Measurements from ENCODE around the gene ST6GALNAC3.
"Not testable (repeated sequence)": the region's sequence is repeated elsewhere in the genome, so short reads cannot be mapped to it uniquely, and the experiment has no call there.

ST6GALNAC3 gene

DNA sequence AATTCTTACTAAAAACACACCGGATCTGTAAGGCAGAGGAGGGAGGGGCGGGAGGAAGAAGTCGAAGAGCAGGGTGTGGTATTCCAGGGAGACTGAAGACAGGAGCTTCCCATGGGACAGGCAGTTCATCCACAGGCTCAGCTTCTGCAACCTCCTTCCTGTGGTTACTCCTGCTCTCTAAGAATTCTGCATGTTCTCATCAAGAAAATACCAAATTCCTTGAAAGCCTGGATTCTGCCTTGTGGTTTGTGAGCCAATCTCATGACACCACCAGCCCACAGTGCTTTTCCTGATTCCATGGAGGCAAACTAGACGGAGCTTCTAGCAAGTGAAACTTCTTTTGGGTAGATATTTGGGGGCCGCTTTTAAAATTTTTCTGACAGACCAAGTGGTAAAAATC, 1.1 kb upstream of the ST6GALNAC3 start:
- no peak for DNase-seq (ENCODE audit: low read depth in 2 of 2, low spot score in 1 of 2)

DNA sequence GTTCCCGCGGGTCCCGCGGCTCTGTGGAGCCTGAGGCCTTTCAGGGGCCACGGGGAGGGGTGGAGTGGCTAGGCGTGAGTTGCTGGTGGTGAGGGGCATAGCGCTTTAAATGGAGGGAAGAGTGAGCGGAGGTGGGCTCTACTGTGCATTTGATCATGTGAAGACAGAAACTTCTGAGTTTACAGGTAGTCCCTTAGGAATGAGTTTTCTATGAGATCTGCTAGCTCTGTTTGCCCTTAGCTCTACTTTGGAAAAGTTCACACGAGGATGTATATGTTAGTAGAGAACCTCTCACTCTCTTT, 593 bp downstream of the ST6GALNAC3 start:
- DNase-seq (ENCODE audit: low read depth in 2 of 2, low spot score in 1 of 2): no peak

DNA sequence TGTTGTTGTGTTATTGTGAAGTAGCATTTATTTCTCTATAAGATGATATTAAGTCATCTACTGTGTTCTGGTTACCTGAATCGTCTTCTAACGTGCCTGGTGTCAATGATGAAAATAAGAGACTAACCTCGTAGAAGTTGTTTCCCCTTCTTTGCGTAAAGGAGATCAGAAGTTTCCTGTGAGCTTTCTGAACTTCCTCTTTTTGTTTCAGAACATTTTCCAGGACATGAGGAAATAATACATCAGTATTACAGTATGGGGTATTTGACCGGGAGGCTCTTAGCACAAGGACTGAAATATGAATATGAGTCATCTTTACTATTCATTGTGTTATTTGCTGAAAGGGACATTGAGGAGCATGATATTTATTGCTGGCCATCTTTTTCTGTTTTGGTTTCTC, 1.3 kb downstream of the ST6GALNAC3 start:
- no peak for DNase-seq (ENCODE audit: low read depth in 2 of 2, low spot score in 1 of 2)

DNA sequence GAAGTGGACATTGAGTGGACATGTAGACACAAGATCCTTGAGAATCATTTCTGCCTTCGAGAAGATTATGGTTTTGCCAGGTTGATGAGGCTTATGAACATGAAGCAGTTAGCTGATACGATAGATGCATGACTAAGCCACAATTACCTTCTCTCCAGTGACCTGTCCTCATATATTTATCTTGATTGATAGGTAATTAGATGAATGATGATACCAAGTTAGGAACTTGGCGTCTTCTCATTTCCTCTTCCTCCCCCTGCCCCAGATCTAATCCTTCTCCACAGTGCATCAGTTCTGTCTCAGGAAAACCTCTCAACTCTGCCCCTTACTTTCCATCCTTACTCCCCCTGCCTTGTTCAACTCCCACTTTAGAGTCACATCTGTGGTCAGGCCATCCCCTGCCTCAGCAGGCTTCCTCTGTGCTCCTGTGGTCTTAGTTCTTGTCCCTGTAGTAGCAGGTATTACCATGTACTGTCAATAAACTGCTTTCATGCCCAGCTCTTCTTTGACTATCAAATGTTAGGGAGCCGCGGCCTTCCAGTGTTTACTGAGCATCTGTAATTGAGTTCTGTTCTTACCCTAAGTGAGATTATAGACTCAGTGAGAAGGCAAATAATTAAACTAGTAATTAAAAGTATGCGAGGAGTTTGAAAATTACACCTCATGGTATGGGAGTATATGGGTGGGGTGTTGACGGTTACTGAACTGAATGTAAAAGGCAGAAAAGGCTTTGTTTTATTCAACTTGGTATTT, 5.1 kb downstream of the ST6GALNAC3 start:
- no peak for DNase-seq (ENCODE audit: low read depth in 2 of 2, low spot score in 1 of 2)

DNA sequence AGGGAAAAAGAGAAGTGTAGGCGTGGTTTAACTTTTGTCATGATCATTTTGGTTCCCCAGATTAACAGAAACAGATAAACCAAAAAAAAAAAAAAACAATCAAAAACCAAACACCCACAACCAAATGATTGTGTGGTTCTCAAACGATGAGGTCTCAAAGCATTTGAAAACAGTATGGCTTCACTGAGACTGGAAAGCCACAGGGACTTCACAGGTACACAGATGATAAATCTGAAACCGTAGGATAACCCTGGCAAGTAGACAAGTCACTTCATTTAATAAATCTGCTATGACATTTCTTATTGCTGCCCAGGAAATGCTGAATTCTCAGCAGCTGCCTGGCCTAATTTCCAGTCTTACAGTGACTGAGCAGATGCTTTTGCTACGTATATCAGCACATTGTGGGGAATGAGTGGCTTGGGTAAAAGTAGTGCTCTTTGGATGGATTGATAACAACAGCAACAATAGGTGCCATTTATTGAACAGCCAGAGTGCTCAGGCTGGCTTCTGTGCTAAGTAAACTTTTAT, 6.1 kb downstream of the ST6GALNAC3 start:
- no peak for DNase-seq (ENCODE audit: low read depth in 2 of 2, low spot score in 1 of 2)

DNA sequence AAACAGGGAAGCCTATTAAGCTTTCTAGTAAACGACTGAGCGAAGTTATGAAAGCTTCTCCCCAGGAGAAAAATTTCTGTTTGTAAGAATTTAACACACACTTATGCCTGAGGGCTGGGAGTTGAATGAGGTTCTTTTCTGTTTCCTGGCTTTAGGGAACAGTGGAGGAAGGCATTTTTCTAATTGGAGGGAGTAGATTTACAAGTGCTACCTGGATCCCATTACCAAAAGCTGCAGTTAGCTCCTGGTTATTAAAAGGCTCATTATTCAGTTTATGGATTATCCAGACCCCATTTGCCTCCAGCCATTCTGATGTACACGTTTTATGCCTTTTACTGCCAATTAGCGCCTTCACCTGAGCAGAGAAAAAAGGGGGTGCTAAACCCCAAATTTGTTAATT, 7.5 kb downstream of the ST6GALNAC3 start:
- DNase-seq (ENCODE audit: low read depth in 2 of 2, low spot score in 1 of 2): no peak

DNA sequence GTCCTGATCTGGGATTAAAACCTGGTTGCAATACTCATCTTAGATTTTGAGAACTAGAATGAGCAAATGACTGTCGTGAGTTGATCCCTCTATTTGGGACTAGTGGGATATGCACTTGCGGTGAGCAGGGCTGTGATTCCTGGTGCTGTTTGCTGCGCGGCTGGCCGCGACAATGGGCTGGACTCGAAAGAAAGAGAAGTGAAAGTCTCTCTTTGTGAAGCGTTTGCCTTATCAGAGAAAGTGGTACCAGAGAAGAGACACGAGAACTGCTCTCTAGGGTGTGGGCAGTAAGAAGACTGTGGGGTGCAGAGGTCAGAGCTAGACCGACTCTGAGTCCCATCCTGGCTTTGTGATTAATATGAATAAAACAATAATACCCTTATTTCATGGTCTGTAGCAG, 8.6 kb downstream of the ST6GALNAC3 start:
- no peak for DNase-seq (ENCODE audit: low read depth in 2 of 2, low spot score in 1 of 2)

DNA sequence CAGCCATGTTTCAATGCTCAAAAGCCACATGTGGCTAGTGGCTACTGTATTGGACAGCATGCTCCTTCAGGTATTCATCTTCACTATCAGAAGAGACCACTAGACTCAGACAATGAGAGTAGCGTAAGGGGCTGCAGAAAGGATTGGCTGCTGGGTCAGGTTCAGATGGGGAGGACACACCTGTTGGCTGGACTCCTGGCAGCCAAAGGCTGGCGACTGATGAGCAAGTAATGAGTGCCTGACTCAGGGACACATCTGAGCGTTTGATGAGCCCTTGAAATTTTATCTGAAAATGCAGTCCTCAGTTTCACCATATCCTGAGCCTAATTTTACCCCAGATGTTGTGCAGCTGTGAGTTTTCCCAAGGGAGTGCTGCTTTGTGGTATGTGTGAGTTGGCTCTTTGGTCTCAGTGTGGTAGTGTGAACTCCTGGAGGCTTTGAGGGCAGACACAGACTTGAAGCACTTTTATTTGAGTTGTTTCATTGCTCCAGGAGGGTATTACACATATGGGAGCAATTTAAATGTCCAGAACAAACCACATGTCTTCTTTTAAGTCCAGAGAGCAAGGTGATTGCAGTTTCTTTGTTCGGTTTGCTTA, 9.6 kb downstream of the ST6GALNAC3 start:
- DNase-seq (ENCODE audit: low read depth in 2 of 2, low spot score in 1 of 2): no peak

DNA sequence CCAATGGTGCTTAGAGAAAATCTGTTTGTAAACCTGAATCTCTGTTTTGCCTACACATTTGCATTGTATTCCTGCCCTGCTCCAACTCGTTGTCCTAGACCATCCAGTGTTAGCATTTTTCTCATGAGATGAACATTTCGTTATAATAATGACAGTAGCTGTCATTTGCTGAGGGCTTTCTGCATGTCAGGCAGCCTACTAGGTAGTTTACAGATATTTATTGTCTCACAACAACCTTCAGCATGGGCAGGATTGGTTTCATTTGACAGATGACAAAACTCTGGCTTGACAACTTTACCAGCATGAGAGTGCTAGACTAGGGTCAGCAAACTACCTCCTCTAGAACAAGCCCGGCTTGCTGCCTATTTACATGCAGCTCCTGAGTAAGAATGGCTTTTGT, 10.1 kb downstream of the ST6GALNAC3 start:
- no peak for DNase-seq (ENCODE audit: low read depth in 2 of 2, low spot score in 1 of 2)

DNA sequence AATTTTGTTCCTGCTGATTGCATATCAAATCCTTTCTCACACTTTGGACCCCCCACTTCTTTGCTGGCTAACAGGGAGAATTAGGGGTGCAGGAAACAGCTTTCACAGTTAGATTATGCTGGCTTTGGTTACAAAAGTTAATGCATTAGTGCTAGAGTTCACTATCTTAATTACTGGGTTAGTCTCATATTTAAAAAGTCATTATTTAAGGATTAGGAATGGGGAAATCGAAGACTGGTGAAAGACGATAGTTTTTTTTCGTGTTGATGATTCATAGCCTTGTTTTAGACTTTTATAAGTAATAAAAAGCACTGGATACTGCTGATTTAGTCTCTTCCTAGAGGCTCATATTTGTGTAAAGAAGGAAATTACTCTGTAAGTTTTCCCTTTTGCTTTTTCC, 11.6 kb downstream of the ST6GALNAC3 start:
- no peak for DNase-seq (ENCODE audit: low read depth in 2 of 2, low spot score in 1 of 2)

DNA sequence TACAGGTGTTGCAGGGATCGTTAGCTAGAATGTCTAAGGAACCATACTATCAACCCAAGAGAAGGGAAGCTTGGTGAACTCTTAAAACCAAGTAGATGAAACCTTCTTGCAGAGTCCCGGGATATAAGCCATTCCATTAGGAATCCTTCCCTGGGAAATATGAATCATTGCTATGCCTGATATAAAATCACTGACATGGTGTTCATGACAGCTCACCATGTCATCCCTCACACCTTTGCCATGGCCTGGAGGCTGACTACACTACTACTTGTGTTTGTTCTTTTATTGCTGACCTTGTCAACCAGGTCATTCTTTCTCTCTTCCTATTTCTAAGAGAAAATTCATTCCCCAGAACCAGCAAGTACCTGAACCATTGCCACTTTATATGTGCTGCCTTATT, 12.1 kb downstream of the ST6GALNAC3 start:
- no peak for DNase-seq (ENCODE audit: low read depth in 2 of 2, low spot score in 1 of 2)

DNA sequence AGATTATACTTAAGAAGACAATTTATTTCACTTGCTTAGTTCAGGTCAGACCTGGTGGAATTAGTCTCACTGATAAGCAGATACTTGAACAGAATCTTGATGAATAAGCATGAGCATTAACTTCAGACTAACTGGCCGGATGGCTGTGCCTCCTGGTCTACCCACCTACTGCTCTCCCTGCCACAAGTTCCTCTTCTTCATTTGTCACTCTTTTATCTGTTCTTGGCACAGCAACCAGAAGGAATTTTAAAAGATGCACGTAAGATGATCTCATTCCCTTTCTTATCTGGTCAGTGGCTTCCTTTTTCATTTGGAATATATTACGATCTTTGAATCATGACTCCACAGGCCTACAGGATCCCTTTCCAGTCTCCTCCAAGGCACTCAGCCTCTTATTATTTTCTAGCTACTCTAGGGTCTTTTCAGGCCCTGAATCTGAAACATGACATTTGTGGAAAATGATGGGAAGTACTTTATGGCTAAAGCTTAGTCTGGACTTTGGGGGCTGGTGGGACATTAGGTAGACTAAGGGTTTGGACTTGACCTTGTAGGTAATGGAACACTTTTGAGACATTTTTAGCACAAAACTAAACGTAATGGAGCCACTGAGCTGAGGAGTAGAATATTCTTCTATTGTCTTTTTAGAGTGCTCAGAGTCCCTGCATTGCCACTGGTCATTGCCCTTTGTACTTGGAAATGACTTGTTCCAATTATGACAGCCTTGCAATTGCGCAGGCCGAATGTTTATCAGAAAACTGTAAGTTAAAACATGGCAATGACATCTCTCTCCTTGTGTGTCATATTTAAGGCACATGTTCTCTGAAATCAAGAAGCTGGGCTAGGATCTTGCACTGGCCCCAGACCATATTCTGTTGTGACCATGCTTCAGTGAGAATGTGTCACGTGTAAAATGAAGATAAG, 16.0 kb downstream of the ST6GALNAC3 start:
- DNase-seq (ENCODE audit: low read depth in 2 of 2, low spot score in 1 of 2): no peak

DNA sequence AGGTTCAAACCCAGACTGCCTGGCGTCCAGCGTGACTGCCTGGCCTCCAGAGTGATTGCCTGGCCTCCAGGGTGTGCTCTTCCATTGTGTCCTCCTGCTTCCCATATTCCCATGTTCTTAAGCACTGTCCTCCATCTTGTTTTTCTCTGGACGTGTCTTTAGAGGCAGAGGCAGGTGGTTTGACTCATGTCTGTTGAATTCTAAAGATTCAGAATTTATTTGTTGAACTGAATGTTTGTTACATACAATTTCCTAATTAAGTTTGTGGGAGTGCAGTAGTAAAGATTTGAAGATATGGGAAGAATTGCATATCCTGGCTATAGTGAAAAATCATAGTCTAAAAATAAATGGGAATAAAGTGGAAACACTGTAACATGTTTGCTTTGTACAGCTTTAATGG, 18.3 kb downstream of the ST6GALNAC3 start:
- DNase-seq (ENCODE audit: low read depth in 2 of 2, low spot score in 1 of 2): no peak

DNA sequence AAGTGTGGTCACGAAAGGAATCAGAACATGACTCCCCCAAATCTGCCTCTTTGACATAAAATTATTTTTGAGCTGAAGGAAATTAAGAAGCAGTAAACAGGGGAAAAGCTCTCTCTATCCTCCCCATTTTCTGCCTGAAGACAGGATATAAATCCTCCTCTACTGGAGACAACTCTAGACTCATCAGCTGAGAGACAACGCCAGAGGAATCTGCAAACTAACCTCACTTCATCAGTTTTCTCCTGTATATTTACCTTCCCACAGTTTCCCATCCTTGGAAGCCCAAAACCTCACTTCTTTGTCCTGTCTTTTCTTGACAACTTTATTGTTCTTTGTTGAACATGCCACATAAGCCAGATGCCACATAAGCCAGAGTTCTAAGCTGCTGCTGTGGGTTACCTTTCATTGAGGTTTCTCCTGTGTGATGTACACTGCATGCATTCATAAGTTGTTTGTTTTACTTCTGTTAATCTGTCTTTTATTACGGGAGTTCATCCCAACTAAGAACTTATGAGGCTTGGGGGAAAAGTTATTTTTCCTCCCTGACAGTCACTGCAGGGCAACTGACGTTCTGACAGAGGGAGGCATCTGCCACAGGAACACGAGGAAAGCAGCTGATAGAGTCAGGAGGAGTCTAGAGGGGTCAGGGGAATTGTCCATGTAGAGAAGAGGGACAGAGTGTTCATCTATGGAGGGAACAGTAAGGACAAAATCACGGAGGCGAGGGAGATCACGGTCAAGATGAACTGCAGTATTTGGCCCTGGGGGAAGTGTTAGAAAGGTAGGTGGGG, 19.2 kb downstream of the ST6GALNAC3 start:
- DNase-seq (ENCODE audit: low read depth in 2 of 2, low spot score in 1 of 2): no peak

DNA sequence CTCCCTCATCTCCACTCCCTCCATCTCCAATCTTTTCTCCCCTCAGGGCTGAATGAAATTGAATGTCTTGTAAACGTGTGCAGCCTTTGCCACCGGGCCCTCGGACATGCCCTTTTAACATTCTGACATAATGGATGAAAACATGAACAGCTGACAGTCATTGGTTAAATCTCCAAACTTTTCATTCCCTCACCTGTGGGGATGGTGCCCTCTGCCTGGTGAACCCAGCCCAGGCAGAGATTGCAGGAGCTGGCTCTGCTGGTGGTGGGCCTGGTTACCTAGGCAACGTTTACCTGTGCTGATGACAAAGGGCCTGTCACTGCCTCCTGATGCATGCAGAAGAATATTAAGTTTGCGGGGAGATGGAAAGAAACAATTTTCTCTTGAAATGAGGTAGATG, 21.3 kb downstream of the ST6GALNAC3 start:
- DNase-seq (ENCODE audit: low read depth in 2 of 2, low spot score in 1 of 2): no peak

DNA sequence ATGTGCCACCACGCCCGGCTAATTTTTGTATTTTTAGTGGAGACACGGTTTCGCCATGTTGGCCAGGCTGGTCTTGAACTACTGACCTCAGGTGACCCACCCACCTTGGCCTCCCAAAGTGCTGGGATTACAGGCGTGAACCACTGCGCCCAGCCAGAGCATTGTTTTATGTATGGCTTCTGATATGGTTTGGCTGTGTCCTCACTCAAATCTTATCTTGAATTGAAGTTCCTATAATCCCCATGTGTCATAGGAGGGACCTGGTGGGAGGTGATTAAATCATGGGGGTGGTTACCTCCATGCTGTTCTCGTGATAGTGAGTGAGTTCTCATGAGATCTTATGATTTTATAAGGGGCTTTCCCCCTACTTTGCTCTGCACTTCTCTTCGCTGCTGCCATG, 22.5 kb downstream of the ST6GALNAC3 start:
- not testable (repeated sequence) for DNase-seq (ENCODE audit: low read depth in 2 of 2, low spot score in 1 of 2)

DNA sequence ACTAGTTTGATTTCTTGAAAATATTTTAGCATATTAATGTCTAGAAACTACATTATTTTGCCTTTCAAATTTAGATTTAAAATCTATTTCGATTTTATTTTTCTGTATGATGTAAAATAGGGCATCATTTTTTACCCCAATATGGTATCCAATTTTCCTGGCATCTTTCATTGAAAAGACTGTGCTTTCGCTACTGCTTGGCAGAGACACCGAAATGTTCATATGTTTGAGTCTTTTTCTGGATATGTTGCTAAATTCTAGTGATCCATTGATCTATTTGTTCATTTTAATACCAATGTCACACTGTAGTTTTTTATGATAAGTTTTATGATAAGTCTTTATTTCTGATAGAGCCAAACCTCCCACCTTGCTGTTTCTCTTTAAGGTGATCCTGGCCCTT, 24.3 kb downstream of the ST6GALNAC3 start:
- DNase-seq (ENCODE audit: low read depth in 2 of 2, low spot score in 1 of 2): no peak

DNA sequence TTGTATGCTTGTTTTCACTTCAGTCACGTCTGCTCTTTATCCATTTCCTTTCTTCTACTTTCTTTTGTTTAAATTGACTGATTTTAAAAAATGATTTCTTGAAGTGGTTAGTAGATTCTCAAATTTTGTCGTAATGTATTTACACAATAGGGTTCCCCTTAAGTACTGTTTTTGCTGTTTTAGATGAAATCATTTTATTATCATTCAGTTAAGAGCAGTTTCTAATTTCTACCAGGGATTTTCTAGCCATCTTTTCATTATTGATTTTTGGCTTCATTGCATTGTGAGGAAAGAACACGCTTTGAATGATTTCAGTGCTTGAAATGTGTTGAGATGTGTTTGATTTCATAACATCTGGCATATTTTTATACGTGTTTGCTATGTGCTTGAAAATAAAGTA, 27.0 kb downstream of the ST6GALNAC3 start:
- no peak for DNase-seq (ENCODE audit: low read depth in 2 of 2, low spot score in 1 of 2)

DNA sequence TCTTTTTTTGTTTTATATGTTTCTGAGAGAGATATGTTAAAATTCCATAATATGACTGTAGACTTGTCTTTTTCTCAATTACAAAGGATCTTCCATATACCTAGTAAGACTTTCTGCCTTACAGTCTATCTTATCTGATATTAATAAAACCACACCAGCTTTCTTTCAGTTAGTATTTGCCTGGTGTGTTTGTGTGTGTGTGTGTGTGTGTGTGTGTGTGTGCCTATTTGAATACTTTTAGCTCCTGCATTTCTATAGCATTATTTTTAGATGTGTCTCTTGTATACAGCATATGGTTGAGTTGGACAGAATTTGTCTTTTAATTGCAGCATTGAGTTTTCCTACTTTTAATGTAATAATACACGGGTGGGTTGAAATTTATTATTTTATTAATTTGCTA, 27.5 kb downstream of the ST6GALNAC3 start:
- DNase-seq (ENCODE audit: low read depth in 2 of 2, low spot score in 1 of 2): no peak

DNA sequence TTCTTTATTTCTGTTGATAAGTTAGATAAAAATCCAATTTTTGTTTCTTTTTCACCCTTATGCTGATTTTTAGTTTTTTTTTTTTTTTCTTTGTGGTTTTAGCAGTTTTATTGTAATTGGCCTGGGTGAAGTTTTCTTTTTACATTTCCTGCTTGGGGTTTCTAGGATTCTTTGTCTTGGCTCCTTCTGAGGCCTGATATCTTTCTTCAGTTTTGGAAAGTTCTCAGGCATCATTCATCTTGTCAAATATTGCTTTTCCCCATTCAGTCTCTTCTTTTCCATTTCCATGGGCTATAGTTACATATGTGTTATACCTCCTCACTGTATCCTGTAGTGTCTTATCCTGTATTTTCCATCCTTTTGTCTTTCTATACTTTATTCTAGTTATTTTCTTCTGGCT, 28.5 kb downstream of the ST6GALNAC3 start:
- DNase-seq (ENCODE audit: low read depth in 2 of 2, low spot score in 1 of 2): no peak

DNA sequence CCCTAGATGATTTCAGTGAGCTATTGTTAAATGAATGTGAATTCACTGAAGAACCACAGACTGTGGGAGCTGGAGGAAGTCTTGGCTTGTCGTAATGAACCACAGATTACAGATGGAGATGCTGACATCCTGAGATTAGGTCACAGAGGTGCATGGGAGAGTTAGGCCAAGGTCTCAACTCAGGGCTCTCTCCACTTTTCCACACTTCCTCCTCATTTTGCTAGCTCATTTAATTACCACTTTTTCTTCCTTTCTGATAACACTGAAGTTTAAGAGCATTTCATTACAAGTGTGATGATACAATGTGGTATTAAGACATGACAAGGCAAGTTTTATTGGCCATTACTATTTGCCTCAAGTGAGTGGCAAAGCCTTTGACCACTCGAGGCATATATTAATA, 30.8 kb downstream of the ST6GALNAC3 start:
- no peak for DNase-seq (ENCODE audit: low read depth in 2 of 2, low spot score in 1 of 2)
